SK-N-SH treated with all-trans-retinoic acid at 6 μM for 48 hours (cell line): ENCODE data around the gene ANXA11.

ENCODE experiments used
- ATAC-seq: fragments of 200-7000 bp; cut with Tn5 transposase; 3 replicates; pipeline ENCODE4 v1.9.1; 2020; ENCODE audit warnings: mild to moderate bottlenecking, moderate library complexity
- ARNTL ChIP-seq: fragments of 450-650 bp; formaldehyde crosslinking; IDR thresholded peaks from 2 replicates; pipeline ENCODE4 v1.5.0; 2020; ENCODE audit warnings: low read depth, mild to moderate bottlenecking, moderate library complexity, borderline replicate concordance
- BACH2 ChIP-seq: fragments of 250-450 bp; sonication (Bioruptor Pico); IDR thresholded peaks from 2 replicates; pipeline ENCODE4 v1.9.0; 2021; ENCODE audit warnings: mild to moderate bottlenecking, borderline replicate concordance
- CSDC2 ChIP-seq: fragments of 250-450 bp; sonication (Bioruptor Pico); IDR thresholded peaks from 2 replicates; pipeline ENCODE4 v1.5.0; 2020; ENCODE audit warnings: mild to moderate bottlenecking, moderate library complexity
- ESRRG ChIP-seq: fragments of 250-450 bp; sonication (Bioruptor Pico); IDR thresholded peaks from 2 replicates; pipeline ENCODE4 v1.6.1; 2021; ENCODE audit warnings: mild to moderate bottlenecking
- GLIS3 ChIP-seq: fragments of 250-450 bp; sonication (Bioruptor Pico); IDR thresholded peaks from 2 replicates; pipeline ENCODE4 v1.5.0; 2020; ENCODE audit warnings: mild to moderate bottlenecking, moderate library complexity
- ISL1 ChIP-seq: fragments of 250-450 bp; sonication (Bioruptor Pico); IDR thresholded peaks from 2 replicates; pipeline ENCODE4 v2.1.2; 2022; ENCODE audit warnings: mild to moderate bottlenecking, moderate library complexity
- OSR1 ChIP-seq: fragments of 250-450 bp; sonication (Bioruptor Pico); IDR thresholded peaks from 2 replicates; pipeline ENCODE4 v1.8.0; 2022; ENCODE audit warnings: moderate library complexity, mild to moderate bottlenecking, inconsistent platforms
- PPARA ChIP-seq: fragments of 250-450 bp; sonication (Bioruptor Pico); IDR thresholded peaks from 2 replicates; pipeline ENCODE4 v1.5.0; 2020; ENCODE audit warnings: mild to moderate bottlenecking, borderline replicate concordance
- RARB ChIP-seq: fragments of 250-450 bp; sonication (Bioruptor Pico); IDR thresholded peaks from 2 replicates; pipeline ENCODE4 v1.8.0; 2021; ENCODE audit warnings: mild to moderate bottlenecking, moderate library complexity
- SNAI2 ChIP-seq: fragments of 250-450 bp; sonication (Bioruptor Pico); IDR thresholded peaks from 2 replicates; pipeline ENCODE4 v1.5.0; 2020; ENCODE audit warnings: mild to moderate bottlenecking, moderate library complexity
- TCF4 ChIP-seq: fragments of 250-450 bp; sonication (Bioruptor Pico); IDR thresholded peaks from 2 replicates; pipeline ENCODE4 v1.8.0; 2021; ENCODE audit warnings: mild to moderate bottlenecking, moderate library complexity, borderline replicate concordance
- TOX ChIP-seq: fragments of 250-450 bp; sonication (Bioruptor Pico); IDR thresholded peaks from 2 replicates; pipeline ENCODE4 v1.8.0; 2021; ENCODE audit warnings: mild to moderate bottlenecking, moderate library complexity, borderline replicate concordance
- ZC3H10 ChIP-seq: fragments of 250-450 bp; sonication (Bioruptor Pico); IDR thresholded peaks from 2 replicates; pipeline ENCODE4 v1.5.1; 2021; ENCODE audit warnings: mild to moderate bottlenecking, moderate library complexity
- ZFP3 ChIP-seq: fragments of 250-450 bp; sonication (Bioruptor Pico); IDR thresholded peaks from 2 replicates; pipeline ENCODE4 v1.5.0; 2020; ENCODE audit warnings: mild to moderate bottlenecking, moderate library complexity
- ZFP30 ChIP-seq: fragments of 450-650 bp; formaldehyde crosslinking; IDR thresholded peaks from 2 replicates; pipeline ENCODE4 v1.5.0; 2022; ENCODE audit warnings: mild to moderate bottlenecking, moderate library complexity
- ZNF565 ChIP-seq: fragments of 450-650 bp; formaldehyde crosslinking; conservative IDR thresholded peaks from 2 replicates; pipeline ENCODE4 v1.5.0; 2020; ENCODE audit warnings: low read depth, mild to moderate bottlenecking, moderate library complexity
- ZNF70 ChIP-seq: fragments of 450-650 bp; formaldehyde crosslinking; IDR thresholded peaks from 2 replicates; pipeline ENCODE4 v1.5.0; 2020; ENCODE audit warnings: mild to moderate bottlenecking, moderate library complexity
- ZNF8 ChIP-seq: fragments of 450-650 bp; formaldehyde crosslinking; IDR thresholded peaks from 2 replicates; pipeline ENCODE4 v1.5.0; 2020; ENCODE audit warnings: mild to moderate bottlenecking, moderate library complexity
- TF ChIP-seq, protein P1 (sequence below): fragments of 250-450 bp; sonication (Bioruptor Pico); IDR thresholded peaks from 2 replicates; pipeline ENCODE4 v1.5.1; 2021; ENCODE audit warnings: mild to moderate bottlenecking, moderate library complexity
- TF ChIP-seq, protein P2 (sequence below): fragments of 250-450 bp; sonication (Bioruptor Pico); IDR thresholded peaks from 2 replicates; pipeline ENCODE4 v1.5.0; 2020; ENCODE audit warnings: mild to moderate bottlenecking, moderate library complexity
- TF ChIP-seq, protein P3 (sequence below): fragments of 250-450 bp; sonication (Bioruptor Pico); IDR thresholded peaks from 2 replicates; pipeline ENCODE4 v1.5.1; 2020; ENCODE audit warnings: low read depth, mild to moderate bottlenecking, moderate library complexity
- TF ChIP-seq, protein P4 (sequence below): fragments of 250-450 bp; sonication (Bioruptor Pico); IDR thresholded peaks from 2 replicates; pipeline ENCODE4 v1.8.0; 2021; ENCODE audit warnings: low read depth, mild to moderate bottlenecking, moderate library complexity, borderline replicate concordance
- TF ChIP-seq, protein P5 (sequence below): fragments of 250-450 bp; sonication (Bioruptor Pico); IDR thresholded peaks from 2 replicates; pipeline ENCODE4 v1.8.0; 2020; ENCODE audit warnings: mild to moderate bottlenecking, moderate library complexity, borderline replicate concordance

The ANXA11 gene

DNA sequence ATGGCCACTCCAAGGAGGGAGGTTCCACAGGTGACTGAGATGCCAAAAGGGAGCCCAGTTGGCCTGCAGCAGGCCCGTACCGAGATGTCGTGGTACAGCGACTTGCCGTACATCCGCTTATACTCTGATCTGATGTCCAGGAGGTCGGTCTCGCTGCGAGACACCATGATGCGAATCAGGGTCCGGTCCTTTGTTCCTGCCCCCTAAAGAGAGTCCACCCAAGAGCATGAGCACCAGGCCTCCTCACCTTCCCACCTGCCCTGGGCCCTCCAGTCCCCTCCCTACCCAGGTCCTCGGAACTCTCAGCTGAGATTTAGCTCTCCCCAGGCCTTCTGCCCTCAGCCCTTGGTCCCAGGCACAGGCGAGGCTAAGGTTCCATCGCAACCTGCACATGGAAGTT lies 47.8 kb downstream of the ANXA11 start (continued):
- TF ChIP-seq ARNTL (CRISPR knock-in tag) (no peak), ISL1 (no peak), TCF4 (CRISPR knock-in tag) (no peak), CSDC2 (no peak)

DNA sequence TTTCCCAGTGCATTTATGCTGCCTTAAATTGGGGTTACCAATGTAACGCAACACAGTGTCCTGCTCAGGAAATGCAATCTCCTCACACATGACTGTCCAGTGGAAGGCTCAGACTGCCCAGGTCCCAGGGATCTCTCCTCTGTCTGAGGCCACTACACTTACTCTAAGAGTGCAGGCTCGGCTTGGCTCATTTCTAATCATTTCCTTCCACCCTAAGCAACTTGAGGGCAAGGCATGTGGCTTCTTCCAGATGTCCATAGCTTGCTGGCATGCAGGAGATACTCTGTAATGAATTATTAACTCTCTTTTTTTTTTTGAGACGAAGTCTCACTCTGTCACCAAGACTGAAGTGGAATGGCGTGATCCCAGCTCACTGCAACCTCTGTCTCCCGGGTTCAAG lies 49.1 kb downstream of the ANXA11 start:
- TF ChIP-seq OSR1 (CRISPR knock-in tag), result no peak
- no peak for TF ChIP-seq ZFP3 (CRISPR knock-in tag)
- no peak for TF ChIP-seq BACH2 (CRISPR knock-in tag)
- TF ChIP-seq GLIS3, result no peak
- no peak for TF ChIP-seq ZFP30
- no peak for TF ChIP-seq RARB (CRISPR knock-in tag)
- no peak for TF ChIP-seq ZC3H10 (CRISPR knock-in tag)
- TF ChIP-seq, protein P1, sequence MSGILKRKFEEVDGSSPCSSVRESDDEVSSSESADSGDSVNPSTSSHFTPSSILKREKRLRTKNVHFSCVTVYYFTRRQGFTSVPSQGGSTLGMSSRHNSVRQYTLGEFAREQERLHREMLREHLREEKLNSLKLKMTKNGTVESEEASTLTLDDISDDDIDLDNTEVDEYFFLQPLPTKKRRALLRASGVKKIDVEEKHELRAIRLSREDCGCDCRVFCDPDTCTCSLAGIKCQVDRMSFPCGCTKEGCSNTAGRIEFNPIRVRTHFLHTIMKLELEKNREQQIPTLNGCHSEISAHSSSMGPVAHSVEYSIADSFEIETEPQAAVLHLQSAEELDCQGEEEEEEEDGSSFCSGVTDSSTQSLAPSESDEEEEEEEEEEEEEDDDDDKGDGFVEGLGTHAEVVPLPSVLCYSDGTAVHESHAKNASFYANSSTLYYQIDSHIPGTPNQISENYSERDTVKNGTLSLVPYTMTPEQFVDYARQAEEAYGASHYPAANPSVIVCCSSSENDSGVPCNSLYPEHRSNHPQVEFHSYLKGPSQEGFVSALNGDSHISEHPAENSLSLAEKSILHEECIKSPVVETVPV (CRISPR knock-in tag), result no peak
- TF ChIP-seq, protein P2, sequence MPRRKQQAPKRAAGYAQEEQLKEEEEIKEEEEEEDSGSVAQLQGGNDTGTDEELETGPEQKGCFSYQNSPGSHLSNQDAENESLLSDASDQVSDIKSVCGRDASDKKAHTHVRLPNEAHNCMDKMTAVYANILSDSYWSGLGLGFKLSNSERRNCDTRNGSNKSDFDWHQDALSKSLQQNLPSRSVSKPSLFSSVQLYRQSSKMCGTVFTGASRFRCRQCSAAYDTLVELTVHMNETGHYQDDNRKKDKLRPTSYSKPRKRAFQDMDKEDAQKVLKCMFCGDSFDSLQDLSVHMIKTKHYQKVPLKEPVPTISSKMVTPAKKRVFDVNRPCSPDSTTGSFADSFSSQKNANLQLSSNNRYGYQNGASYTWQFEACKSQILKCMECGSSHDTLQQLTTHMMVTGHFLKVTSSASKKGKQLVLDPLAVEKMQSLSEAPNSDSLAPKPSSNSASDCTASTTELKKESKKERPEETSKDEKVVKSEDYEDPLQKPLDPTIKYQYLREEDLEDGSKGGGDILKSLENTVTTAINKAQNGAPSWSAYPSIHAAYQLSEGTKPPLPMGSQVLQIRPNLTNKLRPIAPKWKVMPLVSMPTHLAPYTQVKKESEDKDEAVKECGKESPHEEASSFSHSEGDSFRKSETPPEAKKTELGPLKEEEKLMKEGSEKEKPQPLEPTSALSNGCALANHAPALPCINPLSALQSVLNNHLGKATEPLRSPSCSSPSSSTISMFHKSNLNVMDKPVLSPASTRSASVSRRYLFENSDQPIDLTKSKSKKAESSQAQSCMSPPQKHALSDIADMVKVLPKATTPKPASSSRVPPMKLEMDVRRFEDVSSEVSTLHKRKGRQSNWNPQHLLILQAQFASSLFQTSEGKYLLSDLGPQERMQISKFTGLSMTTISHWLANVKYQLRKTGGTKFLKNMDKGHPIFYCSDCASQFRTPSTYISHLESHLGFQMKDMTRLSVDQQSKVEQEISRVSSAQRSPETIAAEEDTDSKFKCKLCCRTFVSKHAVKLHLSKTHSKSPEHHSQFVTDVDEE, result no peak
- TF ChIP-seq ZNF70 (CRISPR knock-in tag), result no peak
- TF ChIP-seq ZNF565 (CRISPR knock-in tag), result no peak
- TF ChIP-seq ARNTL (CRISPR knock-in tag), result no peak
- TF ChIP-seq TCF4 (CRISPR knock-in tag), result no peak
- no peak for TF ChIP-seq ISL1
- no peak for TF ChIP-seq TOX (CRISPR knock-in tag)
- TF ChIP-seq, protein P3, sequence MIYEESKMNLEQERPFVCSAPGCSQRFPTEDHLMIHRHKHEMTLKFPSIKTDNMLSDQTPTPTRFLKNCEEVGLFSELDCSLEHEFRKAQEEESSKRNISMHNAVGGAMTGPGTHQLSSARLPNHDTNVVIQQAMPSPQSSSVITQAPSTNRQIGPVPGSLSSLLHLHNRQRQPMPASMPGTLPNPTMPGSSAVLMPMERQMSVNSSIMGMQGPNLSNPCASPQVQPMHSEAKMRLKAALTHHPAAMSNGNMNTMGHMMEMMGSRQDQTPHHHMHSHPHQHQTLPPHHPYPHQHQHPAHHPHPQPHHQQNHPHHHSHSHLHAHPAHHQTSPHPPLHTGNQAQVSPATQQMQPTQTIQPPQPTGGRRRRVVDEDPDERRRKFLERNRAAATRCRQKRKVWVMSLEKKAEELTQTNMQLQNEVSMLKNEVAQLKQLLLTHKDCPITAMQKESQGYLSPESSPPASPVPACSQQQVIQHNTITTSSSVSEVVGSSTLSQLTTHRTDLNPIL (CRISPR knock-in tag), result no peak
- TF ChIP-seq ESRRG (CRISPR knock-in tag), result no peak
- TF ChIP-seq, protein P4, sequence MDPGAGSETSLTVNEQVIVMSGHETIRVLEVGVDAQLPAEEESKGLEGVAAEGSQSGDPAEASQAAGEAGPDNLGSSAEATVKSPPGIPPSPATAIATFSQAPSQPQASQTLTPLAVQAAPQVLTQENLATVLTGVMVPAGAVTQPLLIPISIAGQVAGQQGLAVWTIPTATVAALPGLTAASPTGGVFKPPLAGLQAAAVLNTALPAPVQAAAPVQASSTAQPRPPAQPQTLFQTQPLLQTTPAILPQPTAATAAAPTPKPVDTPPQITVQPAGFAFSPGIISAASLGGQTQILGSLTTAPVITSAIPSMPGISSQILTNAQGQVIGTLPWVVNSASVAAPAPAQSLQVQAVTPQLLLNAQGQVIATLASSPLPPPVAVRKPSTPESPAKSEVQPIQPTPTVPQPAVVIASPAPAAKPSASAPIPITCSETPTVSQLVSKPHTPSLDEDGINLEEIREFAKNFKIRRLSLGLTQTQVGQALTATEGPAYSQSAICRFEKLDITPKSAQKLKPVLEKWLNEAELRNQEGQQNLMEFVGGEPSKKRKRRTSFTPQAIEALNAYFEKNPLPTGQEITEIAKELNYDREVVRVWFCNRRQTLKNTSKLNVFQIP (CRISPR knock-in tag), result no peak
- ATAC-seq, result no peak

DNA sequence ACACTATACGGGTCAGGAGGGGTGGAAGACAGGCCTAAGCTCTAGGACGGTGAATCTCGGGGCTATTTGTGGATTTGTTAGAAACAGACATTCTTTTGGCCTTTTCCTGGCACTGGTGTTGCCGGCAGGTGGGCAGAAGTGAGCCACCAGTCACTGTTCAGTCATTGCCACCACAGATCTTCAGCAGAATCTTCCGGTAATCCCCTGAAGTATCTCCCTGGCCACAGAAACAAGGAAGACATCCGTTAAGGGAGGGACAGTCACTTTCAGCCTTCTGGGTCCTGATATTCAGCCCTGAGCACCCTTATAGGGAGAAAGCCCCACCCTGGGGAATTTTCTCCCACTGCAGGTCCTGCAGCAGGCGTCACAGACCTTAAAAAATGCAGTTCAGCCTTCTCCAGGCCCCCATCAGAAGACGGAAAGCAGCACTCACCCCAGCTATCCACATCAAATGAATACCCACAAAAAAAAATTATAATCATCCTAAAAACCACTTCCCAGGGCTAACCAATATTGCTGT lies 49.6 kb downstream of the ANXA11 start:
- TF ChIP-seq, protein P5, sequence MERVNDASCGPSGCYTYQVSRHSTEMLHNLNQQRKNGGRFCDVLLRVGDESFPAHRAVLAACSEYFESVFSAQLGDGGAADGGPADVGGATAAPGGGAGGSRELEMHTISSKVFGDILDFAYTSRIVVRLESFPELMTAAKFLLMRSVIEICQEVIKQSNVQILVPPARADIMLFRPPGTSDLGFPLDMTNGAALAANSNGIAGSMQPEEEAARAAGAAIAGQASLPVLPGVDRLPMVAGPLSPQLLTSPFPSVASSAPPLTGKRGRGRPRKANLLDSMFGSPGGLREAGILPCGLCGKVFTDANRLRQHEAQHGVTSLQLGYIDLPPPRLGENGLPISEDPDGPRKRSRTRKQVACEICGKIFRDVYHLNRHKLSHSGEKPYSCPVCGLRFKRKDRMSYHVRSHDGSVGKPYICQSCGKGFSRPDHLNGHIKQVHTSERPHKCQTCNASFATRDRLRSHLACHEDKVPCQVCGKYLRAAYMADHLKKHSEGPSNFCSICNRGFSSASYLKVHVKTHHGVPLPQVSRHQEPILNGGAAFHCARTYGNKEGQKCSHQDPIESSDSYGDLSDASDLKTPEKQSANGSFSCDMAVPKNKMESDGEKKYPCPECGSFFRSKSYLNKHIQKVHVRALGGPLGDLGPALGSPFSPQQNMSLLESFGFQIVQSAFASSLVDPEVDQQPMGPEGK (CRISPR knock-in tag), result no peak
- TF ChIP-seq, protein P2, result no peak
- TF ChIP-seq RARB (CRISPR knock-in tag) (no peak), ZC3H10 (CRISPR knock-in tag) (no peak), OSR1 (CRISPR knock-in tag) (no peak), ESRRG (CRISPR knock-in tag) (no peak), GLIS3 (no peak), ZNF8 (no peak), SNAI2 (CRISPR knock-in tag) (no peak), ARNTL (CRISPR knock-in tag) (no peak), PPARA (no peak), TOX (CRISPR knock-in tag) (no peak), ZFP3 (CRISPR knock-in tag) (no peak)
- TF ChIP-seq, protein P3 (CRISPR knock-in tag), result no peak
- ATAC-seq, result no peak
